OCI-LY3 (cell line): ENCODE measurements around the gene TSPAN1.

Source experiments
- H2AFZ ChIP-seq: fragments of 200-600, 300-600 bp; shearing (Covaris generic); 2 replicates; pipeline ENCODE4 v1.6.0; 2014; ENCODE audit warnings: antibody characterized with exemption, low read depth, low read length
- H3K27ac ChIP-seq: fragments of 200-600, 300-600 bp; sonication (generic); 2 replicates; pipeline ENCODE4 v1.5.1; 2014; ENCODE audit warnings: mild to moderate bottlenecking, low read length, moderate library complexity, mixed read lengths
- H3K27me3 ChIP-seq: fragments of 200-600, 300-600 bp; sonication (generic); 2 replicates; pipeline ENCODE4 v1.6.1; 2014; ENCODE audit warnings: low read depth, low read length, mixed read lengths
- H3K36me3 ChIP-seq: fragments of 200-600, 300-600 bp; sonication (generic); replicated peaks from 2 replicates; pipeline ENCODE3; 2014; ENCODE audit warnings: low read depth, low read length, mixed read lengths
- H3K4me1 ChIP-seq: fragments of 300-600, 200-600 bp; sonication (generic); 2 replicates; pipeline ENCODE4 v1.6.1; 2014; ENCODE audit warnings: low read length, mixed read lengths
- H3K4me2 ChIP-seq: fragments of 200-600, 300-600 bp; sonication (generic); 2 replicates; pipeline ENCODE4 v1.6.1; 2014; ENCODE audit warnings: low read length, mixed read lengths
- H3K4me3 ChIP-seq: fragments of 300-600, 200-600 bp; sonication (generic); 2 replicates; pipeline ENCODE4 v1.5.1; 2014; ENCODE audit warnings: antibody characterized with exemption, mild to moderate bottlenecking, low read length, moderate library complexity
- H3K79me2 ChIP-seq: fragments of 300-600, 200-600 bp; shearing (Covaris generic); 2 replicates; pipeline ENCODE4 v1.6.1; 2014; ENCODE audit warnings: mild to moderate bottlenecking, low read length, mixed read lengths
- H3K9ac ChIP-seq: fragments of 300-600, 200-600 bp; shearing (Covaris generic); 2 replicates; pipeline ENCODE4 v1.6.0; 2014; ENCODE audit warnings: mild to moderate bottlenecking, low read length, moderate library complexity
- H3K9me3 ChIP-seq: fragments of 200-600, 300-600 bp; shearing (Covaris generic); 2 replicates; pipeline ENCODE4 v1.6.1; 2014; ENCODE audit warnings: low read length, mixed read lengths; ENCODE audit not compliant: insufficient read depth
- H4K20me1 ChIP-seq: fragments of 200-600, 300-600 bp; sonication (generic); 2 replicates; pipeline ENCODE4 v1.6.1; 2016; ENCODE audit warnings: low read length, mixed read lengths; ENCODE audit not compliant: insufficient read depth
- CTCF ChIP-seq: fragments of 200-600, 300-600 bp; sonication (generic); IDR thresholded peaks from 2 replicates; pipeline ENCODE4 v1.5.1; 2014; ENCODE audit warnings: antibody characterized with exemption, low read length, low read depth
- EZH2phosphoT487 ChIP-seq: fragments of 200-600 bp; shearing (Covaris generic); IDR thresholded peaks from 2 replicates; pipeline ENCODE4 v1.6.1; 2018; ENCODE audit warnings: antibody characterized with exemption, mixed run types, low read depth

Gene TSPAN1

GRCh38 chr1:46137916-46138315 is 37.0 kb upstream of the TSPAN1 start:
- Histone ChIP-seq H3K36me3 (no peaks in the 10 kb centered on the region), H2AFZ (no peak overlapping the region), H3K9me3 (no peaks in the 10 kb centered on the region), H3K9ac (no peak overlapping the region), H3K79me2 (no peaks in the 10 kb centered on the region), H3K4me1 (peaks cover 13% of the 10 kb centered on the region), H3K4me3 (no peak overlapping the region), H3K27me3 (peaks cover 4% of the 10 kb centered on the region; the same call in 1 of the 2 replicates), H3K27ac (no peak overlapping the region), H3K4me2 (no peak overlapping the region), H4K20me1 (no peaks in the 10 kb centered on the region)
- TF ChIP-seq CTCF (no peak), EZH2phosphoT487 (no peak)

- Histone ChIP-seq H3K36me3 (no peaks in the 10 kb centered on the region), H2AFZ (no peak overlapping the region), H3K27me3 (no peaks in the 10 kb centered on the region), H3K4me3 (no peak overlapping the region), H3K9ac (no peak overlapping the region), H3K79me2 (no peaks in the 10 kb centered on the region), H4K20me1 (no peaks in the 10 kb centered on the region), H3K4me2 (no peak overlapping the region), H3K27ac (no peak overlapping the region), H3K9me3 (no peaks in the 10 kb centered on the region), H3K4me1 (no peaks in the 10 kb centered on the region; the same call in 1 of the 2 replicates)
- TF ChIP-seq CTCF (no peak), EZH2phosphoT487 (no peak)
Measured at GRCh38 chr1:46148318-46148717, 26.6 kb upstream of the TSPAN1 start.

GRCh38 chr1:46150085-46150484 is 24.8 kb upstream of the TSPAN1 start:
- Histone ChIP-seq H3K9ac (no peak overlapping the region), H2AFZ (no peak overlapping the region), H4K20me1 (no peaks in the 10 kb centered on the region), H3K79me2 (no peaks in the 10 kb centered on the region), H3K9me3 (no peaks in the 10 kb centered on the region), H3K27ac (no peak overlapping the region), H3K4me3 (no peak overlapping the region), H3K4me2 (no peak overlapping the region), H3K36me3 (no peaks in the 10 kb centered on the region), H3K4me1 (no peaks in the 10 kb centered on the region; the same call in 1 of the 2 replicates), H3K27me3 (no peaks in the 10 kb centered on the region)
- TF ChIP-seq EZH2phosphoT487, result no peak
- no peak for TF ChIP-seq CTCF

- Histone ChIP-seq H3K4me2 (no peak overlapping the region), H3K9me3 (no peaks in the 10 kb centered on the region)
Measured at GRCh38 chr1:46152016-46152415, 22.9 kb upstream of the TSPAN1 start.

More at GRCh38 chr1:46152016-46152415, 22.9 kb upstream of the TSPAN1 start:
- no peak overlapping the region for H3K27ac ChIP-seq
- H3K36me3 ChIP-seq, result no peaks in the 10 kb centered on the region
- H4K20me1 ChIP-seq, result no peaks in the 10 kb centered on the region
- no peak overlapping the region for H3K4me3 ChIP-seq
- H3K79me2 ChIP-seq, result no peaks in the 10 kb centered on the region
- no peak for TF ChIP-seq CTCF
- TF ChIP-seq EZH2phosphoT487, result no peak
- no peak overlapping the region for H2AFZ ChIP-seq
- no peaks in the 10 kb centered on the region; the same call in 1 of the 2 replicates for H3K4me1 ChIP-seq
- no peaks in the 10 kb centered on the region for H3K27me3 ChIP-seq
- no peak overlapping the region for H3K9ac ChIP-seq
